Fibroblast of skin of left biceps (primary cell): ENCODE measurements around the gene SCG5.

ENCODE experiments used
- DNase-seq, 2 experiments: peaks; one replicate each; pipeline ENCODE4 v3.0.0-alpha.2; 2013; ENCODE audit warnings: low read depth in 2 of 2

The SCG5 gene

DNA sequence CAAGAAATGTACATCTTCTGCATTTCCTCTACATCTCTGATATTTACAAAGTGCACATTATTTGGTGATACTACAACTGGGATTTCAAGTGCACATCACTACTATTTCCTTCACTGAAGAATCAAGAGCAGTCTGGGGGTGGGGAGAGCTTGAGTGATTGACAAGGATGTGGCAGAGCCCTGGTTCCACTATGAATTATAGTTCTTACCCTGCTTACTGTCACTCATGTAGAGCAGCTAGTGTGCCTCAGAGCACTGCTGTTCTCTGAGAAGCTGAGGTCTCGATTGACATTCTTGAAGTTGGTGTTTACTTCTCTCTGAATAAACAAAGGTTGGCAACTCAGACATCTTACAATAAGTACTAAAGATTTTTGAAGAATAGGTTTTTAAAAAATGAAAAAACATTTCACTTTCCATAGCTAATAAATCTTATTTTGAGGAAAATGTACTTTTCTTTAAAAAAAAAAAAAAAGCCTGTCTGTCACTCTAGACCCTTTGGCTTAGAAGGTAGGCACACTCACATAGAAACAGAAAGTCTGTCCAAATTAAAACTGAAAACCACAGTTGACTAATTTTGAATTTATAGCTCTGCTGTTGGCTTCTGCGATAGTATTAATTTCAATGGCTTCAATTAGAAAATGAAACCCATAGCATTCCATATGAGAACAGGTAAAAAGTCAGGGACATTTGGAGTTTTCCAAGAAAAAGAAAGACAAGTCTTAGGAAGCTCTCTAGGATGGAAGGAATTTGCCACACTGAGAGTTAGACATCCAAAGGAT is 81.8 kb downstream of the SCG5 start:
- no peak for DNase-seq

DNA sequence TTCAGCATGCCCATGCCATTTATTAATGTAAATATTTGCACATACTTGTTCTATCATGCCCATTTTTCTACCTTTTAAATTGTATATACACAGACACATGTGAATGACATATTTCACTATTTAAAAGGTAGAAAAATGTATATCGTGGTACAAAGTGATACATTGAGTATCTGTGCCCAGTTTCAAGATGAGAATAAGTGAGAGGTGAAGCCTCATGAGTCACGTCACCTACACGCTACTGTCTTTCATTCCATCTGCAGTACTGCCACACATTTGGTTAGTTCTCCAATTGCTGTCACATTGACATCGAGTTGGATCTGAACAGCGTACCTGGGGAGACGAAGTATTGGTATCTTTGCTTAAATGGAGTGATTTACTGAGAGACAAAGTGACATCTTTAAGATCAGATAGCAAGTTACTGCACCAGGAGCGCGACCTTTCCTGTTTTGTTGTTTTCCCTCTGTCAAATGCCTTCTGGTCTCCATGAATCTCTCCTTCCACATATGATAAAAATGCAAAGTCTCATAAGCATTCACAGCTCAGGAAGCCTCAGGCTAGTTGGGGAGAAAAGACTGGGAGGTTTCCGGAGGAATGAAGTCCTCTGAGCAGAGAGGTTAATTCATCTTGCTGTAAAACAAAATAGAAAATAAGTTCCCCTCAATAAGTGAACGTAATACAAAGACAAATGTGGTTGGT is 88.3 kb downstream of the SCG5 start:
- DNase-seq: no peak

DNA sequence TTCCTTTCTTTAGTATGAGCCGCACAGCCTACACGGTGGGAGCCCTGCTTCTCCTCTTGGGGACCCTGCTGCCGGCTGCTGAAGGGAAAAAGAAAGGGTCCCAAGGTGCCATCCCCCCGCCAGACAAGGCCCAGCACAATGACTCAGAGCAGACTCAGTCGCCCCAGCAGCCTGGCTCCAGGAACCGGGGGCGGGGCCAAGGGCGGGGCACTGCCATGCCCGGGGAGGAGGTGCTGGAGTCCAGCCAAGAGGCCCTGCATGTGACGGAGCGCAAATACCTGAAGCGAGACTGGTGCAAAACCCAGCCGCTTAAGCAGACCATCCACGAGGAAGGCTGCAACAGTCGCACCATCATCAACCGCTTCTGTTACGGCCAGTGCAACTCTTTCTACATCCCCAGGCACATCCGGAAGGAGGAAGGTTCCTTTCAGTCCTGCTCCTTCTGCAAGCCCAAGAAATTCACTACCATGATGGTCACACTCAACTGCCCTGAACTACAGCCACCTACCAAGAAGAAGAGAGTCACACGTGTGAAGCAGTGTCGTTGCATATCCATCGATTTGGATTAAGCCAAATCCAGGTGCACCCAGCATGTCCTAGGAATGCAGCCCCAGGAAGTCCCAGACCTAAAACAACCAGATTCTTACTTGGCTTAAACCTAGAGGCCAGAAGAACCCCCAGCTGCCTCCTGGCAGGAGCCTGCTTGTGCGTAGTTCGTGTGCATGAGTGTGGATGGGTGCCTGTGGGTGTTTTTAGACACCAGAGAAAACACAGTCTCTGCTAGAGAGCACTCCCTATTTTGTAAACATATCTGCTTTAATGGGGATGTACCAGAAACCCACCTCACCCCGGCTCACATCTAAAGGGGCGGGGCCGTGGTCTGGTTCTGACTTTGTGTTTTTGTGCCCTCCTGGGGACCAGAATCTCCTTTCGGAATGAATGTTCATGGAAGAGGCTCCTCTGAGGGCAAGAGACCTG is 89.5 kb downstream of the SCG5 start:
- DNase-seq: no peak

DNA sequence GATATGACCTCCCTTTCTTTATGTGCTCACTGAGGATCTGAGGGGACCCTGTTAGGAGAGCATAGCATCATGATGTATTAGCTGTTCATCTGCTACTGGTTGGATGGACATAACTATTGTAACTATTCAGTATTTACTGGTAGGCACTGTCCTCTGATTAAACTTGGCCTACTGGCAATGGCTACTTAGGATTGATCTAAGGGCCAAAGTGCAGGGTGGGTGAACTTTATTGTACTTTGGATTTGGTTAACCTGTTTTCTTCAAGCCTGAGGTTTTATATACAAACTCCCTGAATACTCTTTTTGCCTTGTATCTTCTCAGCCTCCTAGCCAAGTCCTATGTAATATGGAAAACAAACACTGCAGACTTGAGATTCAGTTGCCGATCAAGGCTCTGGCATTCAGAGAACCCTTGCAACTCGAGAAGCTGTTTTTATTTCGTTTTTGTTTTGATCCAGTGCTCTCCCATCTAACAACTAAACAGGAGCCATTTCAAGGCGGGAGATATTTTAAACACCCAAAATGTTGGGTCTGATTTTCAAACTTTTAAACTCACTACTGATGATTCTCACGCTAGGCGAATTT is 91.2 kb downstream of the SCG5 start:
- DNase-seq: no peak

DNA sequence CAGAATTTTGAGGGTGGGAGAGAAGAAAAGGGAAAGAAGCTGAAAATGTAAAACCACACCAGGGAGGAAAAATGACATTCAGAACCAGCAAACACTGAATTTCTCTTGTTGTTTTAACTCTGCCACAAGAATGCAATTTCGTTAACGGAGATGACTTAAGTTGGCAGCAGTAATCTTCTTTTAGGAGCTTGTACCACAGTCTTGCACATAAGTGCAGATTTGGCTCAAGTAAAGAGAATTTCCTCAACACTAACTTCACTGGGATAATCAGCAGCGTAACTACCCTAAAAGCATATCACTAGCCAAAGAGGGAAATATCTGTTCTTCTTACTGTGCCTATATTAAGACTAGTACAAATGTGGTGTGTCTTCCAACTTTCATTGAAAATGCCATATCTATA is 91.8 kb downstream of the SCG5 start:
- DNase-seq: no peak

DNA sequence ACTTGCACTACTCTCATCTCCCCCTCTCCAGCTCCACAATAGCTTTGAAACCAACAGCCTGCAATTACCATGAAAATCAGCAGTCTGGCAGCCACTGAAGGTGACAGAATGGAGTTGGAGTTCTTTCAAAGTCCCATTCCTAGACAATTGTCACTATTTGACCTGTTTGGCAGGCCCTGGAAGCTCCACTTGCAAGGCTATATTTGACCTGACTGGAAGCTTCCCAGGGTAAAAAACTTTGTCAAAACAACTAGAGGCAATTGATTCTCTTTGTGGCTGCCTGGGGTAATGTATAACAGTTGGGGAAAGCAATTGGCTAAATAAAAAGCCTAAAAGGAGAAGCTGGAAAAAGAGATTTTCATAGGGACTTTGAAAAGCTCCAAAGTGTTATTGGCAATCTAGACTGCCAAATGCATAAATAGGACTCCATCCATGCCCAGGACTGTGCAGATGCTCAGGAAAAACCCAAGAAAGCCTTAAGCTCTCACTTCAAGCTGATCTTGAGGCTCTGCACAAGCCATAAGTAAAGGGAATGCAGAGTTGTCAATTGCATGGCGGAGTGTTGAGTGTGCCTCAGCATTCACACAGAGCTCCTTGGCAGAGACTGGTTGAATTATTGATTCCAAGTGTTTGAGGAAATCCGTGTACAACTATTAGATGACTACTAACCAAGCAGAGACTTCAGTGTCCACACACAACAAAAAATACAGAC is 94.6 kb downstream of the SCG5 start:
- no peak for DNase-seq

DNA sequence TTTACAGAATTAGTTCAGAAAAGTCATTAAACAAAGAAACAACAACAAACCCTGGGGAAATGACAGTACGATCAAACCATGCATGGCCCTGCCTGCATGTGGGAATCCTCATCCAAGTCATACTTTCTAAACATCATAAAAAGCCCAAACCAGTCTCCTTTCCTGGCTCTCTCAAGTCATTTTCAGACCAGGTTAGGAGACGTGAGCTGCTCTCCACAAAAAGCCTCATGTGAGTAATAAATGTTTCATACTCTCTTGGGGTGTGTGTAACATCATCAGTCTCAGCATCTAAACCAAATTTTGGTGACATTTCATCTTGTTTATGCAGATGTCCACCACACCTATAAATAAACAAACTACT is 95.2 kb downstream of the SCG5 start:
- no peak for DNase-seq

DNA sequence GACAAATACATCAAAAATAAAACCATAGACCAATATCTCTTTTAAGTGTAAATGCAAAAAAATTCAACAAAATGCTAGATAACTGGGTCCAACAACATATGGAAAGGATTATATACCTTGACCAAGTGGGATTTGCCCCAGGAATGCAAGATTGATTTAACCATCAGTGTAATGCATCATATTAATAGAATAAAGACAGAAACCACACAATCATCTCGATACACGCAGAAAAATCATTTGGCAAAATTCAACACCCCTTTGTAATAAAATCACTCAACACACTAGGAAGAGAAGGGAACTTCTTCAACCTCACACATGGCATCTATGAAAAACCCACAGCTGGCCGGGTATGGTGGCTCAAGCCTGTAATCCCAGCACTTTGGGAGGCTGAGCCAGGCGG is 95.8 kb downstream of the SCG5 start:
- peak in 1 of 2 experiments; percentile 53 for DNase-seq

DNA sequence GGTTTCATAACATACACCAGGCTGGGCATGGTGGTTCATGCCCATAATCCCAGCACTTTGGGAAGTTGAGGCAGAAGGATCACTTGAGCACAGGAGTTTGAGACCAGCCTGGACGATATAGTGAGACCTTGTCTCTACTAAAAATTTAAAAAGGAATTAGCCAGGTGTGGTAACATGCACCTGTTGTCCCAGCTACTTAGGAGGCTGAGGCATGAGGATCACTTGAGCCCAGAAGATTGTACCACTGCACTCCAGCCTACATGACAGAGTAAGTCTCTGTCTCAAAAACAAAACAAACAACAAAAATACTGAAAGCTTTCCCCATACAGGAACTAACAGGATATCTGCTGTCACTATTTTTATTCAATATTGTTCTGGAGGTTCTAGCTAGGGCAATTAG is 97.2 kb downstream of the SCG5 start:
- no peak for DNase-seq

DNA sequence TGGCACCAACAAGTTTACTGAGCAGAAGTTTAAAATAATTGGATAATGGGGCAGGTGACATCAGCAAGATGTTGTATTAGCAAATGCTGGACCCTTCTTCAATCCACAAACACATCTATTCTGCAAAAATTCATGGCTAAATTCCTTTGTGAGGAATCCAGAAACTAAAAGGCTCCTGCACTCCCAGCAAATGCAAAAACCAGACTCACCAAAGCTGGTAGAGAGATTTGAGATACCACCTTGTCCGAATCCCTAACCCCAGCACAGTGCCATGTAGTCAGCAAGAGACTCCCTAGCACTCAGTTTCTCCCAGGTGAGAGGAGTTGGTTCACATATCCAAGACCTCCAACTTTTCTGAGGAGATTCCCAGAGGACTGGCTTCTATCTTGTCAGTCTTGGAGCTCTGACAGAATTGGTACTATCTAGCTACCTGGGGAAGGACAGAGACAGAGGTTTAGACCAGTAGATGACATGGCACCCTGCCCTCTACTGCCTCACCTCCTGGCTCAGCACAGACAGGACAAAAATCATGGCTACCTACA is 98.1 kb downstream of the SCG5 start:
- no peak for DNase-seq

DNA sequence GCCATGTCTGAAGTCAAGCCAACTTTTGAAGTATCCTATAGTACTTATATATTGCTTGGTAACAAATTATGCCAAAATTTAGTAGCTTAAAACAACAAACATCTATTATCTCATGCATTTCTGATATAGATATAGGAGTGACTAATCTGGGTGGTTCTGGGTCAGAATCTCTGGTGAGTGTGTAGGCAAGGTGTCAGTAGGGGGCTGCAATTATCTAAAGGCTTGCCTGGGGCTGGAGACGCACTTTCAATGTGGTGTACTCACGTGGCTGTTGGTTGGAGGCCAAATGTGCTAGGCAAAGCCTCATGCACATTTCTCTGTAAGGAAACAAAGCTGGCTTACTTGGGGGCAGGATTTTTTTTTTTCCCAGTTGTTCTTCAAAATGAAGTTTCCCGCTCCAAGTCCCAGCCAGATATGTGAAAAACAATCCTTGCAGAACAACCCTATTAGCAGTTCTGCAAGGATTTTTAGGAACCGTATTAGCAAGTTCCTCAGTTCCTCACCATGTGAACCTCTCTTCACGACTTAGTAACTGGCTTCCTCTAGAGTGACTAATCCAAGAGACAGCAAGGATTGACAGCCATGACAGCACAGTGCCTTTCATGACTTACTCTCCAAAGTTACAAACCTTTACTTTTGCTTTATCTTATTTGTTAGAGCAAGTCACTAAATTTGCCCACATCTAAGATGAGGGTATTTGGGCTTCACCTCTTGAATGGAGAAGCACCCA is 102.1 kb downstream of the SCG5 start:
- no peak for DNase-seq

DNA sequence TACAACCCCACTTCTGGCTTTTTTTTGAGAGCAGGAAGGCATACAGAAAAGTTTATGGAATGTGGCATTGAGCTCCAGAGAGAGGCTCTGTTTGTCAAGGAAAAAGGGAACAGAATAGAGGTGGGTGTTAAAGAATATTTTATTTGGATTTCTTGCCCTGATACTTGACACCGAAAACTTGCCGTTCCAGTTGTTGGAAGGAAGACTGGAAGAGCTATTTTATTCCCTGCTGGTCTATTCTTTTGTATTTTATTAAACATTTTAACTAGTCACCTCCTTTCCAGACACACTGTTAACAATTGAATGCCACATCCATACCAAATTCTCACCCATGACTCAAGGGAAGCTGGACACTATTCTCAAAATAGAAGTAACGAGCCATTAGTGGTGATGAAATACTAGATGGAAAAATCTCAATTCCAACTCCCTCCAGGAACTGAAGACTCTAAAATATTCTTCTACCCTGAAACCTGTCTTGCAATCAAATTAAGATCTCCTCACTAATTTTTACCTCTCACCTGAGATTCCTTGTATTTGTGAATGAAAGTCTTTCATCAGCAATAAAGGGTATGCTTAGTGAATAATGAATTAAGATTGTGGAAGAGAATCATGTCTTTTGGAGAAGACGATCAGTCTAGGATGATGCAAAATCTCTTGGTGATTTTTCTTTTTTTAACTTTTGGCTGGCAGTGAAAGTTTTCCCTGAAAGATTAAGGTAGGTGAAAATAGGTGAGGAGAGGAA is 104.8 kb downstream of the SCG5 start:
- no peak for DNase-seq
